ENCODE data around the gene THAP7. TPM values are rescaled to one million over a fixed set of nuclear protein-coding genes. Genes with fewer than 3 reads are reported as not detected.

THAP7 gene
- total and polyA plus RNA-seq, 2 donors from 2014 or later: 25.5 to 44.1 TPM

DNA sequence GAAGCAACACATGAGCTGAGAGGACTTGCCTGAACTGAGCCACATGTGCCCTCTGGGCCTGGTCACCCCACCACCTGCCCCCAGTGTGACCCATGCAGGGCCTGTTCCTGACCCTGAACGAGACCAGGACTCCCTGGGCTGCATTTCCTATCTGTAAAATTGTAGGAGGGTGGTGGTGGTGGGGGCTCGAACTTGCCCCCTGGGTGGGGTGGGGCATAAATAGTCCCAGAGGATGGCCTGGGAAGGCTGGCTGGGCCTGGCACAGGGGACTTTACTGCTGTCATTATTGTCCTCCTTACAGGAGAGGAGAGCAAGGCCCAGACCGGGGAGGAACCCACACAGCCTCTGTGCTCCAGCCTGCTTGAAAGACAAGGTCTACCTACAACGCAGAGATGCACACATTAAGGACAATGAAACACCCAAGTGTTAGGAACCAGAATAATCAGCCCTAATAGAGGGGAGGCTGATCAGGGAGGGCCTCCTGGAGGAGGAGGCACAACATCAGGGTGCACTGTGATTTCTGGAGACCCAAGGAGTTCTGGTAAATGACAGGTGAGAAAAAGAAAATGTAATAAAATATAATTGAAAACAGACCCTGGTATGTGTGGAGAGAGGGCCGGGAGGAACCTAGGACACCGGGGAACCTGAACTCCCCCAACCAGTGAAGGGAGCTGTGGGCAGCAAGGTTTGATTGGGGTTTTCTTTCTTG, 37.7 kb downstream of the THAP7 start:
- peaks cover 3% of the 10 kb centered on the region for H3K27me3 ChIP-seq (ENCODE audit: control insufficient read depth, insufficient read depth, low read length)
- H3K27ac ChIP-seq (ENCODE audit: low read depth in 2 of 2, low read length in 2 of 2): no peak overlapping the region
- intact Hi-C loops (cut with DNase I): no loop called here
- TF ChIP-seq, protein P1, sequence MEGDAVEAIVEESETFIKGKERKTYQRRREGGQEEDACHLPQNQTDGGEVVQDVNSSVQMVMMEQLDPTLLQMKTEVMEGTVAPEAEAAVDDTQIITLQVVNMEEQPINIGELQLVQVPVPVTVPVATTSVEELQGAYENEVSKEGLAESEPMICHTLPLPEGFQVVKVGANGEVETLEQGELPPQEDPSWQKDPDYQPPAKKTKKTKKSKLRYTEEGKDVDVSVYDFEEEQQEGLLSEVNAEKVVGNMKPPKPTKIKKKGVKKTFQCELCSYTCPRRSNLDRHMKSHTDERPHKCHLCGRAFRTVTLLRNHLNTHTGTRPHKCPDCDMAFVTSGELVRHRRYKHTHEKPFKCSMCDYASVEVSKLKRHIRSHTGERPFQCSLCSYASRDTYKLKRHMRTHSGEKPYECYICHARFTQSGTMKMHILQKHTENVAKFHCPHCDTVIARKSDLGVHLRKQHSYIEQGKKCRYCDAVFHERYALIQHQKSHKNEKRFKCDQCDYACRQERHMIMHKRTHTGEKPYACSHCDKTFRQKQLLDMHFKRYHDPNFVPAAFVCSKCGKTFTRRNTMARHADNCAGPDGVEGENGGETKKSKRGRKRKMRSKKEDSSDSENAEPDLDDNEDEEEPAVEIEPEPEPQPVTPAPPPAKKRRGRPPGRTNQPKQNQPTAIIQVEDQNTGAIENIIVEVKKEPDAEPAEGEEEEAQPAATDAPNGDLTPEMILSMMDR (IDR thresholded peaks at IDR 0.05; ENCODE audit: borderline replicate concordance, extremely low read depth, insufficient read depth): no peak
- H3K9me3 ChIP-seq (ENCODE audit: control insufficient read depth in 2 of 3, insufficient read depth in 1 of 3, low read length in 3 of 3): no peaks in the 10 kb centered on the region
- FAIRE-seq: no peak
- no peak overlapping the region for H3K9ac ChIP-seq (ENCODE audit: low read length in 3 of 3)
- H3K4me3 ChIP-seq (ENCODE audit: low read length in 3 of 3): no peak overlapping the region
- H3K4me1 ChIP-seq (ENCODE audit: control insufficient read depth in 2 of 3, insufficient read depth in 2 of 3, low read depth in 1 of 3, low read length in 3 of 3): peaks cover 0 to 7% (median 0%) of the 10 kb centered on the region in 3 donors
- no peaks in the 10 kb centered on the region for H3K36me3 ChIP-seq (ENCODE audit: control insufficient read depth in 2 of 3, insufficient read depth in 3 of 3, low read length in 3 of 3)
- no peak for DNase-seq

DNA sequence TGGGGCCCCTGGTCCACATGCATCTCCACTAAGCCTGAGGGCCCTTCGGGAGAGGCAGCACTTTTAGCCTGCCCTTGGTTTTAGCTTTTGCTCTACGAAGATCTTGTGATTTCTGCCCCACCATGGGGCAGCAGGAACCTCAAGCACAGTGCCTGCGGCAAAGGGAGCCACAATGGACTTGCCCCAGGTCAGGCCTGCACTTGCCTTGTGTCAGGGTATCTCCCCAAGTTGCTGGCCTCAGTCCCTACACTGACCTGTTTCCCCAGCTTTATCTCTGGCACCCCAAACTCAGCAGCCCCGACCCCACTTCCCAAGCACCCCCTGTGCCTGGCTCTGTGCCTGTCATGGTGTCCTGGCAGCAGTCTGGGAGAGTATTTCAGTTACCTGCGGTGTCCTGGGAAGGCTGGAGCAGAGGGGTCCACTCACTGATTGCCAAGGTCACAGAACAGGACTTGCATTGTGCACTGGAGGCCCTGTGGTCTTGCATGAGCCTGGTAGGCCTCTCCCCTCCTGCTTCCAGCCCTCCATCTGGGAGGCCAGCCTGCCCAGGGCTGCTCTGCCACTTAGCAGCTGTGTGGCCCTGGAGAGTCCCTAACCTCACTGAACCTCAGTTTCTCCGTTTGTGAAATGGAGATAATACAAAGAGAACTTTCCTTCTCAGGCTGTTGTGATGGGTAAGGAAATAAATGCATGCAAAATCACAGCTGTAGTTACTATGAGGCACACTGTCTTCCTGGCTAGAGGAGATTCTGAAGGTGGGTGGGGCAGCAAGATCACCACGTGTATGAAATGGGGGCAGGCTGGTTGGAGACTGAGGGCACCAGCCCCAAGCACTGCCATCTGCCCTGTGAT, 38.5 kb downstream of the THAP7 start:
- DNase-seq (no peak), FAIRE-seq (no peak)
- intact Hi-C loops (cut with DNase I): no loop called here
- TF ChIP-seq, protein P1 (IDR thresholded peaks at IDR 0.05; ENCODE audit: borderline replicate concordance, extremely low read depth, insufficient read depth): no peak
- H3K27ac ChIP-seq (ENCODE audit: low read depth in 2 of 2, low read length in 2 of 2): no peak overlapping the region
- H3K27me3 ChIP-seq (ENCODE audit: control insufficient read depth, insufficient read depth, low read length): peaks cover 3% of the 10 kb centered on the region
- H3K4me3 ChIP-seq (ENCODE audit: low read length in 3 of 3): no peak overlapping the region
- peaks cover 0 to 7% (median 0%) of the 10 kb centered on the region in 3 donors for H3K4me1 ChIP-seq (ENCODE audit: control insufficient read depth in 2 of 3, insufficient read depth in 2 of 3, low read depth in 1 of 3, low read length in 3 of 3)
- no peaks in the 10 kb centered on the region for H3K36me3 ChIP-seq (ENCODE audit: control insufficient read depth in 2 of 3, insufficient read depth in 3 of 3, low read length in 3 of 3)
- no peaks in the 10 kb centered on the region for H3K9me3 ChIP-seq (ENCODE audit: control insufficient read depth in 2 of 3, insufficient read depth in 1 of 3, low read length in 3 of 3)
- no peak overlapping the region for H3K9ac ChIP-seq (ENCODE audit: low read length in 3 of 3)

DNA sequence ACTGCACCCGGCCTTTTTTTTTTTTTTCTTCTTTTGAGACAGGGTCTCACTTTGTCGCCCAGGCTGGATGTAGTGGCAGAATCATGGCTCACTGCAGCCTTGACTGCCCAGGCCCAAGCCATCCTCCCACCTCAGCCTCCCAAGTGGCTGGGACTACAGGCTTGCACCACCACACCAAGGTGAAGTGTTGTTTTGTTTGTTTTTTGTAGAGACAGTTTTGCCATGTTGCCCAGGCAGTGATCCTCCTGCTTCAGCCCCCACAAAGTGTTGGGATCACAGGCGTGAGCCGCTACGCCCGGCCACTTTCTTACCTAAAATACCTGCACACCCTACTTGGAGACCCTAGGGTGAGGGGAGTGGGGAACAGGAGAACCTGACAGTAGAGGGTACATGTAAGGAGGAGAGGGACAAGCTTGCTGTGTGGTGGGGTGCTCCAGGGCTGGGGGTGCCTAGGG, 39.4 kb downstream of the THAP7 start:
- Histone ChIP-seq H3K36me3 (ENCODE audit: control insufficient read depth in 2 of 3, insufficient read depth in 3 of 3, low read length in 3 of 3) (no peaks in the 10 kb centered on the region), H3K9ac (ENCODE audit: low read length in 3 of 3) (no peak overlapping the region), H3K27ac (ENCODE audit: low read depth in 2 of 2, low read length in 2 of 2) (no peak overlapping the region), H3K9me3 (ENCODE audit: control insufficient read depth in 2 of 3, insufficient read depth in 1 of 3, low read length in 3 of 3) (no peaks in the 10 kb centered on the region), H3K27me3 (ENCODE audit: control insufficient read depth, insufficient read depth, low read length) (peaks cover 3% of the 10 kb centered on the region), H3K4me1 (ENCODE audit: control insufficient read depth in 2 of 3, insufficient read depth in 2 of 3, low read depth in 1 of 3, low read length in 3 of 3) (peaks cover 0 to 11% (median 0%) of the 10 kb centered on the region in 3 donors), H3K4me3 (ENCODE audit: low read length in 3 of 3) (no peak overlapping the region)
- TF ChIP-seq, protein P1 (IDR thresholded peaks at IDR 0.05; ENCODE audit: borderline replicate concordance, extremely low read depth, insufficient read depth): no peak
- FAIRE-seq (no peak), DNase-seq (no peak)
- intact Hi-C loops (cut with DNase I): no loop called here
